ENCODE results near the gene TMEM40. TPM values are rescaled to one million over a fixed set of nuclear protein-coding genes. Genes with fewer than 3 reads are reported as not detected.
"Not testable (repeated sequence)": the region's sequence is repeated elsewhere in the genome, so short reads cannot be mapped to it uniquely, and the experiment has no call there.

Gene TMEM40
- polyA plus RNA-seq, 4 donors: 1.1 to 2.8 (median 1.4) TPM

- no peak for DNase-seq (ENCODE audit: low read depth in 4 of 4, low spot score in 3 of 4)
Measured at GRCh38 chr3:12722226-12722625, 36.8 kb downstream of the TMEM40 start.

- DNase-seq (ENCODE audit: low read depth in 4 of 4, low spot score in 3 of 4): peak; percentile 81 to 92 (median 87)
Measured at GRCh38 chr3:12719984-12720898, 38.8 kb downstream of the TMEM40 start.

- no peak for DNase-seq (ENCODE audit: low read depth in 4 of 4, low spot score in 3 of 4)
Measured at GRCh38 chr3:12719541-12719940, 39.5 kb downstream of the TMEM40 start.

GRCh38 chr3:12716605-12717151 lies 42.4 kb downstream of the TMEM40 start:
- no peak for DNase-seq (ENCODE audit: low read depth in 4 of 4, low spot score in 3 of 4)

GRCh38 chr3:12714278-12714677 lies 44.8 kb downstream of the TMEM40 start:
- no peak for DNase-seq (ENCODE audit: low read depth in 4 of 4, low spot score in 3 of 4)

GRCh38 chr3:12710062-12710461 lies 49.0 kb downstream of the TMEM40 start:
- DNase-seq (ENCODE audit: low read depth in 4 of 4, low spot score in 3 of 4): no peak

GRCh38 chr3:12709334-12709733 lies 49.7 kb downstream of the TMEM40 start:
- no peak for DNase-seq (ENCODE audit: low read depth in 4 of 4, low spot score in 3 of 4)

GRCh38 chr3:12708584-12709192 lies 50.4 kb downstream of the TMEM40 start:
- DNase-seq (ENCODE audit: low read depth in 4 of 4, low spot score in 3 of 4): no peak

GRCh38 chr3:12707449-12707848 lies 51.6 kb downstream of the TMEM40 start:
- no peak for DNase-seq (ENCODE audit: low read depth in 4 of 4, low spot score in 3 of 4)

GRCh38 chr3:12706504-12707253 lies 52.4 kb downstream of the TMEM40 start:
- no peak for DNase-seq (ENCODE audit: low read depth in 4 of 4, low spot score in 3 of 4)

- DNase-seq (ENCODE audit: low read depth in 4 of 4, low spot score in 3 of 4): no peak
Measured at GRCh38 chr3:12705981-12706380, 53.1 kb downstream of the TMEM40 start.

- no peak for DNase-seq (ENCODE audit: low read depth in 4 of 4, low spot score in 3 of 4)
Measured at GRCh38 chr3:12705374-12705926, 53.6 kb downstream of the TMEM40 start.

- no peak for DNase-seq (ENCODE audit: low read depth in 4 of 4, low spot score in 3 of 4)
Measured at GRCh38 chr3:12702501-12702900, 56.6 kb downstream of the TMEM40 start.

GRCh38 chr3:12701601-12702000 lies 57.5 kb downstream of the TMEM40 start:
- not testable (repeated sequence) for DNase-seq (ENCODE audit: low read depth in 4 of 4, low spot score in 3 of 4)

- DNase-seq (ENCODE audit: low read depth in 4 of 4, low spot score in 3 of 4): no peak
Measured at GRCh38 chr3:12700800-12701199, 58.3 kb downstream of the TMEM40 start.

GRCh38 chr3:12695916-12696315 lies 63.1 kb downstream of the TMEM40 start:
- no peak for DNase-seq (ENCODE audit: low read depth in 4 of 4, low spot score in 3 of 4)

GRCh38 chr3:12695112-12695511 lies 63.9 kb downstream of the TMEM40 start:
- no peak for DNase-seq (ENCODE audit: low read depth in 4 of 4, low spot score in 3 of 4)

- DNase-seq (ENCODE audit: low read depth in 4 of 4, low spot score in 3 of 4): no peak
Measured at GRCh38 chr3:12692444-12692843, 66.6 kb downstream of the TMEM40 start.

GRCh38 chr3:12689997-12690711 lies 68.9 kb downstream of the TMEM40 start:
- no peak for DNase-seq (ENCODE audit: low read depth in 4 of 4, low spot score in 3 of 4)

GRCh38 chr3:12687948-12688347 lies 71.1 kb downstream of the TMEM40 start:
- no peak for DNase-seq (ENCODE audit: low read depth in 4 of 4, low spot score in 3 of 4)

All from right renal pelvis (tissue), 4 donors.